Bronchial epithelial cell (primary cell): ENCODE data around the gene KANSL1L. TPM values are rescaled to one million over a fixed set of nuclear protein-coding genes. Genes with fewer than 3 reads are reported as not detected.
"Not testable (repeated sequence)": the region's sequence is repeated elsewhere in the genome, so short reads cannot be mapped to it uniquely, and the experiment has no call there.

ENCODE experiments used
- DNase-seq: peaks from one replicate; pipeline ENCODE4 v3.0.0-alpha.2; 2010; ENCODE audit warnings: low read depth
- FAIRE-seq: peaks from 2 replicates; lab custom pipeline; 2011; peaks lifted over from hg19 to GRCh38; lab: Jason Lieb, UNC
- H3K27me3 ChIP-seq: 2 replicates; pipeline ENCODE4 v1.5.1; 2011; ENCODE audit warnings: low read length; ENCODE audit not compliant: control insufficient read depth, insufficient read depth
- H3K36me3 ChIP-seq: 2 replicates; pipeline ENCODE4 v1.5.1; 2011; ENCODE audit warnings: low read length; ENCODE audit not compliant: control insufficient read depth, insufficient read depth
- H3K4me3 ChIP-seq: 2 replicates; pipeline ENCODE4 v1.5.1; 2011; ENCODE audit warnings: mild to moderate bottlenecking, low read depth, low read length, control low read depth
- total RNA-seq: library from RNA; depleted of rRNA; stranded (reverse); fragments of >200 nt; gene quantifications from 2 replicates; pipeline ENCODE4 v1.2.1, GENCODE V29; 2014
- TF ChIP-seq, protein P1 (sequence below): IDR thresholded peaks from 2 replicates; pipeline ENCODE4 v1.5.1; 2011; ENCODE audit warnings: mild to moderate bottlenecking, moderate library complexity, low read length, control low read depth, inconsistent platforms; ENCODE audit not compliant: insufficient read depth, severe bottlenecking

Gene KANSL1L
- total RNA-seq, 1 donor from 2014 or later: 8.7 TPM

DNA sequence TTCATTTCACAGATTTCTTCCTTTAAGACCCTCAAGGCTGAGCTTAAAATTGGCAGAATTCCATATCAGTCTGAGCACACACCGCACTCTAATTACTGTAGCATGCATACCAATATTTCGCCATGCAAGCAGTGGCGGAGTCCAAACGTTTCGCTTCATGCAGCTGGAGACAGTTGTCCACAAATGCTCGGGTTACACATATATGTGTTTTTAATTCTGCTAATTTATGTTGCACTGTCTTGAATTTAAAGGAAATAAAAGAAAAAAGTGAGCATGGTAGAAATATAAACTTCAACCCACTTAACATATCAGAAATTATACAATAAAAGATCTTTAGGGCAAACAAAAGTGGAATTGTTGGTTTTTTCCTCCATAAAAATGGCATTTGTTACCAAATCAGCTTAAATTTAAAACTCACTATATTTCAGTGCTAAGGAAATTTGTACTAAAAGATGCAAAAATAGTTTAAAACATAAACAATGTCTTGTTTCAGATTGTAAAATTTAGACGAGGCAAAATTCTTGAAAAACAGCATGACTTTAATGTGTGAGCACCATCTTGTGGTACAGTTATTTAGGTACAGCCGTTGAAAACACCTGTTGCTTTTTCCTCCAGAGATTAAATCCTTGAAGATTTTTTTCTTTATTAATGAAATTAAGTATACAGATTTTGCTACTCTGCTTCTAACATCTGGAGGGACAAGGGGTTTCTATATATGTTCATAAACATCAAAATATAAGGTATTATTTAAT, 24.1 kb upstream of the KANSL1L start:
- TF ChIP-seq, protein P1, sequence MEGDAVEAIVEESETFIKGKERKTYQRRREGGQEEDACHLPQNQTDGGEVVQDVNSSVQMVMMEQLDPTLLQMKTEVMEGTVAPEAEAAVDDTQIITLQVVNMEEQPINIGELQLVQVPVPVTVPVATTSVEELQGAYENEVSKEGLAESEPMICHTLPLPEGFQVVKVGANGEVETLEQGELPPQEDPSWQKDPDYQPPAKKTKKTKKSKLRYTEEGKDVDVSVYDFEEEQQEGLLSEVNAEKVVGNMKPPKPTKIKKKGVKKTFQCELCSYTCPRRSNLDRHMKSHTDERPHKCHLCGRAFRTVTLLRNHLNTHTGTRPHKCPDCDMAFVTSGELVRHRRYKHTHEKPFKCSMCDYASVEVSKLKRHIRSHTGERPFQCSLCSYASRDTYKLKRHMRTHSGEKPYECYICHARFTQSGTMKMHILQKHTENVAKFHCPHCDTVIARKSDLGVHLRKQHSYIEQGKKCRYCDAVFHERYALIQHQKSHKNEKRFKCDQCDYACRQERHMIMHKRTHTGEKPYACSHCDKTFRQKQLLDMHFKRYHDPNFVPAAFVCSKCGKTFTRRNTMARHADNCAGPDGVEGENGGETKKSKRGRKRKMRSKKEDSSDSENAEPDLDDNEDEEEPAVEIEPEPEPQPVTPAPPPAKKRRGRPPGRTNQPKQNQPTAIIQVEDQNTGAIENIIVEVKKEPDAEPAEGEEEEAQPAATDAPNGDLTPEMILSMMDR: peak; percentile 40
- Histone ChIP-seq H3K36me3 (no peaks in the 10 kb centered on the region), H3K4me3 (peak overlapping the region; percentile 11), H3K27me3 (no peaks in the 10 kb centered on the region)
- peak; percentile 73 for DNase-seq
- FAIRE-seq: no peak

DNA sequence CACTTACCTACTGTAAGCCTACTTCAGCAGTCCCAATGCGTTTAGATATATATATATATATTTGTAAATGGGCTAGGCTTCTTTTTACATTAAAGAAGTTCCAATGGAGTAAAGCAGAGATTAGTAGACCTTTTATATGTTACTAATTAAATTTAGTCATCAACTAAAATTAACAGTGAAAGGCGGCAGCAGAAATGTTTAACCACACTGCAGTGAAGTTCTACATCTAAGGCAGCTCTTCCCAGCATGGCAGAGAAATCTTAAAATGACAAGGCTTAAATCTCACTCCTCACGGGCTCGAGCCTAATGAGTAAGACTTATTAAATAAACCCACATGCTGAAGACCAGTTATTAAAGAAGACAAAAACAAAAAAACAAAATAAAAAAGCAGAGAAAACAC, 19.1 kb upstream of the KANSL1L start:
- FAIRE-seq (no peak), DNase-seq (no peak)
- Histone ChIP-seq H3K4me3 (no peak overlapping the region), H3K36me3 (no peaks in the 10 kb centered on the region), H3K27me3 (no peaks in the 10 kb centered on the region)
- TF ChIP-seq, protein P1: no peak

DNA sequence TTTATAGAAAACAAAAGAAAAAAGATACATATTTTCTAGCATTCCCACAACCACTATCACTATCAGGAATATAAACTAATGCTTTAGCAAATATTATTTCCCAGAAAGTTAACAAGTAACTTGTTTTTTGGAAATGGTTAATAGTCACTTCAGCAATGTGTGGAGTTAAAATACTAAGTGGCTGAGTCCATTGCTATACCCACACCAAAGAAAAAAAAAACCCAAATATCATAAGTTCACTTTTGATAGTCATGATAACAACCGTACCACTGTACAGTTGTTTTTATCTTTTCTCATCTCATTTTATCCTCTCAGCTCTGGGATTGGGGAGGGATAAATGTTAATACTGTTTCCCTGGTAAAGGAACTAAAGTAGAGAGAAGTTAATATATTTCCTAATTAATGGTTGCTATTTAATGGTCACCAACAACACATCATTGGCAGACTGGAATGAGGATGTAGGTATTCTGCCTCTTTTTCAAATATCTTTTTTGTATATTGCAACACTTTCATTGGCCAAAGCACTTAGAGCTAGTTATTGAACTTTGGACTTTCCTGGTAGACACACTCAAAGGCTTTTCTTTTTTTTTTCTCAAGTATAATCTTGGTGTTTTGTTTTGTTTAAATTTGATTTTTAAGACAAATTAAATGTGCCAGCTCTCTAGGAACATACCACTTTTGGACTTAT, 18.4 kb upstream of the KANSL1L start:
- TF ChIP-seq, protein P1: no peak
- Histone ChIP-seq H3K4me3 (no peak overlapping the region), H3K27me3 (no peaks in the 10 kb centered on the region), H3K36me3 (no peaks in the 10 kb centered on the region)
- DNase-seq (no peak), FAIRE-seq (no peak)

DNA sequence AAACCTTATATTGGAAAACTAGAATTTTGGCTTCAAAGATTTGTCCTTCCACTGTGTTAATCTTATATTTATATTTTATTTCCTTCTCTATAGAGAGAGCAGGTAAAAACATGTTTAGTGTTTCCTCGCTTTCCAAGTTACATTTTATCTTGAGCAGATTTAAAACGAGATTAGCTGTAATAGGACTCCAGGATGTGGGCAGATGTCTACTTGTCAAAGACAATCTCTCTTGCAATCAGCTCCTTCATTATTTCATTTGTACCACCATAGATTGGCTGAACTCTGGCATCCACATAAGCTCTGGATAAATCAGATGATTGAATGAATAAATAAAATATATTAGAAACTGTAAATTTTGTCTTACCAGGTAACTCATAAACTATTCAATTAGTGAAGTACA, 17.5 kb upstream of the KANSL1L start:
- H3K27me3 ChIP-seq: no peaks in the 10 kb centered on the region
- FAIRE-seq: no peak
- peak; percentile 55 for DNase-seq
- TF ChIP-seq, protein P1: no peak
- H3K4me3 ChIP-seq: no peak overlapping the region
- no peaks in the 10 kb centered on the region for H3K36me3 ChIP-seq

DNA sequence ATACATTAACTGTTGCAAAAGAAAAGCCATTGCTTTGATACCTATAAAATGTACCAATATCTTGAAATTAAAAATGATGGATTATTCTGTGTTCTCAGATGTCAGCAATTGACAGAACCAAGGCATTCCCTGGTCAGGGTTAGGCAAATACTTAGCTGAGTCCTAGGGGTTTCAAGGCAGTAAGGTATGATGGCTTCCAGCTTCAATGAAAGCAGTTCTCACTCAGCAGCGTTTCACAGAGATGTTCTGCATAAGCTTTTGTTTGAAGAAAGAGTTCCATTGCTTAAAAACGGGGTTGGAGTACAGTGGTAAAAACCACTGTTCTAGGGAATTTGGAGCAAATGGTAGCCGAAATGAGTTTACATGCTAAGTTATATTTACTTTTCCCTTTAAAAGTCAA, 17.0 kb upstream of the KANSL1L start:
- TF ChIP-seq, protein P1: no peak
- FAIRE-seq: no peak

DNA sequence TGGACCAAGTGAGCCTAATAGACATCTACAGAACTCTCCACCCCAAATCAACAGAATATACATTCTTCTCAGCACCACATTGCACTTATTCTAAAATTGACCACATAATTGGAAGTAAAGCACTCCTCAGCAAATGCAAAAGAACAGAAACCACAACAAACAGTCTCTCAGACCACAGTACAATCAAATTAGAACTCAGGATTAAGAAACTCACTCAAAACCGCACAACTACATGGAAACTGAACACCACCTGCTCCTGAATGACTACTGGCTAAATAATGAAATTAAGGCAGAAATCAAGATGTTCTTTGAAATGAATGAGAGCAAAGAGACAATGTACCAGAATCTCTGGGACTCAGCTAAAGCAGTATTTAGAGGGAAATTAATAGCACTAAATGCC, 12.7 kb upstream of the KANSL1L start:
- FAIRE-seq, H3K4me3 ChIP-seq, DNase-seq, H3K27me3 ChIP-seq, H3K36me3 ChIP-seq: not testable (repeated sequence)

More for the DNA sequence above, 17.0 kb upstream of the KANSL1L start:
- H3K36me3 ChIP-seq: no peaks in the 10 kb centered on the region
- H3K27me3 ChIP-seq: no peaks in the 10 kb centered on the region
- no peak for DNase-seq
- no peak overlapping the region for H3K4me3 ChIP-seq

DNA sequence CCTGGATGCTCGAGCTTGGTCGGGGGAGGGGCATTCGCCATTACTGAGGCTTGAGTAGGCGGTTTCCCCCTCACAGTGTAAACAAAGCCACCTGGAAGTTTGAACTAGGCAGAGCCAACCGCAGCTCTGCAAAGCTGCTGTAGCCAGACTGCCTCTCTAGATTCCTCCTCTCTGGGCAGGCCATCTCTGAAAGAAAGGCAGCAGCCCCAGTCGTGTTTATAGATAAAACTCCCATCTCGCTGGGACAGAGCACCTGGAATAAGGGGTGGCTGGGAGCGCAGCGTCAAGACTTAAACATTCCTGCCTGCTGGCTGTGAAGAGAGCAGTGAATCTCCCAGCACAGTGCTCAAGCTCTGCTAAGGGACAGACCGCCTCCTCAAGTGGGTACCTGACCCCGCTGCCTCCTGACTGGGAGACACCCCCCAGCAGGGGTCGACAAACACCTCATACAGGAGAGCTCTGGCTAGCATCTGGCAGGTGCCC, 10.4 kb upstream of the KANSL1L start:
- not testable (repeated sequence) for DNase-seq, H3K27me3 ChIP-seq, H3K36me3 ChIP-seq, FAIRE-seq, H3K4me3 ChIP-seq

DNA sequence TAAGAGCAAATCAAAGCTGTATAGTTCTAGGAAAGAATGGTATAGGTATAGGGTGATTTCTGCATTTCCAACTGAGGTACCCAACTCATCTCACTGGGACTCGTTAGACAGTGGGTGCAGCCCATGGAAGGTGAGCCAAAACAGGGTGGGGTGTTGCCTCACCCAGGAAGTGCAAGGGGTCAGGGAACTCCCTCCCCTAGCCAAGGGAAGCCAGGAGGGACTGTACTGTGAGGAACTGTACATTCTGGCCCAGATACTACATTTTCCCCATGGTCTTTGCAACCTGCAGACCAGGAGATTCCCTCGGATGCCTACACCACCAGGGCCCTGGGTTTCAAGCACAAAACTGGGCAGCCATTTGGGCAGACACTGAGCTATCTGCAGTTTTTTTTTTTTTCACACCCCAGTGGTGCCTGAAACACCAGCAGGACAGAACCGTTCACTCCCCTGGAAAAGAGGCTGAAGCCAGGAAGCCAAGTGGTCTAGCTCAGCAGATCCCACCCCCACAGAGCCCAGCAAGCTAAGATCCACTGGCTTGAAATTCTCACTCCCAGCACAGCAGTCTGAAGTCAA, 9.9 kb upstream of the KANSL1L start:
- H3K4me3 ChIP-seq, FAIRE-seq, H3K27me3 ChIP-seq, DNase-seq, H3K36me3 ChIP-seq: not testable (repeated sequence)
